SK-N-SH (cell line): Measurements from ENCODE around the gene DTNA. TPM values are rescaled to one million over a fixed set of nuclear protein-coding genes. Genes with fewer than 3 reads are reported as not detected.

Experiments
- CTCF ChIA-PET: fragments of 300-600, 350-600 bp; formaldehyde crosslinking; extraction: SDS; loops from one replicate; lab custom pipeline; 2021; lab: Yijun Ruan, JAX
- POLR2A ChIA-PET: fragments of 350-600 bp; sonication (Branson Sonifier 250); formaldehyde crosslinking; extraction: SDS; loops from one replicate; lab custom pipeline; 2020; ENCODE audit warnings: antibody characterized with exemption, inconsistent platforms; lab: Yijun Ruan, JAX
- DNase-seq: peaks from one replicate; pipeline ENCODE4 v3.0.0; 2012
- H2AFZ ChIP-seq: fragments of 200-600 bp; sonication (generic); 2 replicates; pipeline ENCODE4 v1.8.1; 2016; ENCODE audit warnings: antibody characterized with exemption, mild to moderate bottlenecking, low read depth
- H3F3A ChIP-seq: fragments of 200-600 bp; sonication (generic); replicated peaks from 2 replicates; pipeline ENCODE3; 2016; ENCODE audit warnings: antibody characterized with exemption, mild to moderate bottlenecking; ENCODE audit not compliant: insufficient read depth
- H3K27ac ChIP-seq, 2 experiments: fragments of 200-500 bp in 1 of 2; fragments of 200-600 bp in 1 of 2; sonication (Bioruptor generic) in 1 of 2; sonication (generic), shearing (Covaris generic) in 1 of 2; 2 replicates each; pipeline versions ENCODE4 v1.5.1 to v1.6.1; 2014 to 2016; ENCODE audit warnings: low read depth in 2 of 2, inconsistent platforms in 1 of 2, low read length in 1 of 2, mild to moderate bottlenecking in 1 of 2, mixed read lengths in 1 of 2
- H3K27me3 ChIP-seq: fragments of 200-600 bp; sonication (generic), shearing (Covaris generic); 2 replicates; pipeline ENCODE4 v1.6.1; 2016; ENCODE audit warnings: mixed run types; ENCODE audit not compliant: insufficient read depth
- H3K36me3 ChIP-seq, 2 experiments: fragments of 200-500 bp in 1 of 2; fragments of 200-600 bp in 1 of 2; sonication (Bioruptor generic) in 1 of 2; sonication (generic) in 1 of 2; replicated peaks in 1 of 2; 2 replicates each; pipeline versions ENCODE3 to v1.5.1; 2014 to 2016; ENCODE audit warnings: low read length in 1 of 2, mild to moderate bottlenecking in 1 of 2; ENCODE audit not compliant: insufficient read depth in 2 of 2, control insufficient read depth in 1 of 2
- H3K4me1 ChIP-seq, 2 experiments: fragments of 200-500 bp in 1 of 2; fragments of 200-600 bp in 1 of 2; sonication (Bioruptor generic) in 1 of 2; sonication (generic), shearing (Covaris generic) in 1 of 2; 2 replicates each; pipeline versions ENCODE4 v1.5.1 to v1.6.1; 2014 to 2016; ENCODE audit warnings: low read depth in 1 of 2, low read length in 1 of 2, mixed run types in 1 of 2; ENCODE audit not compliant: insufficient read depth in 2 of 2, control insufficient read depth in 1 of 2
- H3K4me2 ChIP-seq: fragments of 200-600 bp; sonication (generic), shearing (Covaris generic); 2 replicates; pipeline ENCODE4 v1.6.1; 2017; ENCODE audit warnings: mixed run types
- H3K4me3 ChIP-seq, 2 experiments: fragments of 200-500 bp in 1 of 2; fragments of 200-600 bp in 1 of 2; sonication (Bioruptor generic) in 1 of 2; sonication (generic), shearing (Covaris generic) in 1 of 2; 2 replicates each; pipeline versions ENCODE4 v1.5.1 to v1.8.1; 2014 to 2016; ENCODE audit warnings: low read depth in 2 of 2, inconsistent platforms in 1 of 2, low read length in 1 of 2, mild to moderate bottlenecking in 1 of 2, mixed read lengths in 1 of 2, moderate library complexity in 1 of 2
- H3K79me2 ChIP-seq: fragments of 200-600 bp; sonication (generic); 2 replicates; pipeline ENCODE4 v1.8.1; 2017; ENCODE audit warnings: mild to moderate bottlenecking; ENCODE audit not compliant: insufficient read depth
- H3K9ac ChIP-seq: fragments of 200-600 bp; sonication (generic); 2 replicates; pipeline ENCODE4 v1.6.1; 2017; ENCODE audit warnings: mixed run types
- H3K9me2 ChIP-seq: fragments of 200-600 bp; sonication (generic); 2 replicates; pipeline ENCODE4 v1.6.1; 2017; ENCODE audit warnings: mixed run types
- H3K9me3 ChIP-seq: fragments of 200-600 bp; sonication (generic); 2 replicates; pipeline ENCODE4 v1.6.1; 2017; ENCODE audit warnings: mixed run types, mild to moderate bottlenecking, moderate library complexity
- H4K20me1 ChIP-seq: fragments of 200-600 bp; sonication (generic); 2 replicates; pipeline ENCODE4 v1.6.1; 2017; ENCODE audit warnings: mild to moderate bottlenecking, mixed run types; ENCODE audit not compliant: insufficient read depth
- CHD2 ChIP-seq: fragments of 150-350 bp; IDR thresholded peaks from 2 replicates; pipeline ENCODE4 v1.6.1; 2018; ENCODE audit warnings: low read length; ENCODE audit not compliant: partially characterized antibody
- FOXM1 ChIP-seq: IDR thresholded peaks from 2 replicates; pipeline ENCODE4 v1.4.0; 2012; ENCODE audit warnings: low read depth, mild to moderate bottlenecking
- JUND ChIP-seq: IDR thresholded peaks from 2 replicates; pipeline ENCODE4 v1.4.0; 2012
- MEF2A ChIP-seq: IDR thresholded peaks from 2 replicates; pipeline ENCODE4 v1.4.0; 2012; ENCODE audit warnings: low read depth, borderline replicate concordance
- MXI1 ChIP-seq: IDR thresholded peaks from 2 replicates; pipeline ENCODE4 v1.6.1; 2012; ENCODE audit warnings: mild to moderate bottlenecking, low read depth, low read length, improper control_type of control experiment
- NRF1 ChIP-seq: IDR thresholded peaks from 2 replicates; pipeline ENCODE4 v1.6.1; 2012; ENCODE audit warnings: low read depth, mild to moderate bottlenecking, low read length
- RCOR1 ChIP-seq: fragments of 150-350 bp; IDR thresholded peaks from 2 replicates; pipeline ENCODE4 v1.6.1; 2017; ENCODE audit warnings: antibody characterized with exemption, low read length
- SIN3A ChIP-seq: IDR thresholded peaks from 2 replicates; pipeline ENCODE4 v1.6.1; 2012; ENCODE audit warnings: low read depth, mild to moderate bottlenecking, low read length, moderate library complexity, borderline replicate concordance
- TAF1 ChIP-seq: IDR thresholded peaks from 2 replicates; pipeline ENCODE4 v1.6.1; 2012; ENCODE audit warnings: low read depth, mild to moderate bottlenecking, low read length, moderate library complexity, borderline replicate concordance
- TCF12 ChIP-seq: IDR thresholded peaks from 2 replicates; pipeline ENCODE4 v1.4.0; 2012
- YY1 ChIP-seq: IDR thresholded peaks from 2 replicates; pipeline ENCODE4 v1.4.0; 2012; ENCODE audit warnings: low read depth, mild to moderate bottlenecking
- WGBS: methylation state at CpG from one replicate; pipeline ENCODE4 v1.1.6; 2017; ENCODE audit warnings: low lambda C conversion rate; 5-methylcytosine and 5-hydroxymethylcytosine counted together
- polyA plus RNA-seq, 3 experiments: library from polyadenylated mRNA; depleted of rRNA; stranded (reverse); fragments of >200 nt; gene quantifications; 2 replicates each; pipeline ENCODE4 v1.2.3, GENCODE V29; 2012
- TF ChIP-seq, protein P1 (sequence below): fragments of 150-350 bp; IDR thresholded peaks from 2 replicates; pipeline ENCODE4 v1.6.1; 2017; ENCODE audit warnings: antibody characterized with exemption, low read length, low read depth, borderline replicate concordance
- TF ChIP-seq, protein P2 (sequence below): fragments of 200-600 bp; sonication (generic); IDR thresholded peaks from 2 replicates; pipeline ENCODE4 v1.6.1; 2017; ENCODE audit warnings: antibody characterized with exemption, mild to moderate bottlenecking, moderate library complexity
- TF ChIP-seq, protein P3 (sequence below): IDR thresholded peaks from 2 replicates; pipeline ENCODE4 v1.4.0; 2012; ENCODE audit warnings: low read depth, borderline replicate concordance

The DTNA gene
- polyA plus RNA-seq, 1 of the 3 experiments (the other 2 are of a cell fraction): 7.9 TPM

DNA sequence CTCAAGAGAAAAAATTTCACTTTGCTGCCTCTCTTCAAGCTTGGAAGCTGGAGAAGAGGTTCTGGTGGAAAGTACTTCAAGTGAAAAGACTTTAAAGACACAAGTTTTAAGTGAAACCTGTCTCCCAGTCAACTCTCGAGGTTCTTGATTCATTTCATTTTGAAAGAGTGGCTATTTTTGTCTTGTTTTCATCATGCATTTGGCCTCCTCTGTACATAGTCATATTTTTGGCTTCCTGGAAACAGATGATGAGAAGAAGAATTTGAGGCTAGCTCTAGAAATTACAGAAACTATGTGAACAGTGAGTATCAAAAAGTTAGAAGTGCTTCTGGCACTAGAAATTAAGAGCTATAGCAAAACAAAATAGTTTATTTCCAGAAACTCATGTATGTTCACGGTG is 124.8 kb downstream of the DTNA start (continued):
- TF ChIP-seq TCF12 (no peak), NRF1 (no peak), TAF1 (no peak), MEF2A (no peak), JUND (no peak), YY1 (no peak), MXI1 (no peak), CHD2 (no peak)
- TF ChIP-seq, protein P1, sequence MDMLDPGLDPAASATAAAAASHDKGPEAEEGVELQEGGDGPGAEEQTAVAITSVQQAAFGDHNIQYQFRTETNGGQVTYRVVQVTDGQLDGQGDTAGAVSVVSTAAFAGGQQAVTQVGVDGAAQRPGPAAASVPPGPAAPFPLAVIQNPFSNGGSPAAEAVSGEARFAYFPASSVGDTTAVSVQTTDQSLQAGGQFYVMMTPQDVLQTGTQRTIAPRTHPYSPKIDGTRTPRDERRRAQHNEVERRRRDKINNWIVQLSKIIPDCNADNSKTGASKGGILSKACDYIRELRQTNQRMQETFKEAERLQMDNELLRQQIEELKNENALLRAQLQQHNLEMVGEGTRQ: no peak
- TF ChIP-seq, protein P2, sequence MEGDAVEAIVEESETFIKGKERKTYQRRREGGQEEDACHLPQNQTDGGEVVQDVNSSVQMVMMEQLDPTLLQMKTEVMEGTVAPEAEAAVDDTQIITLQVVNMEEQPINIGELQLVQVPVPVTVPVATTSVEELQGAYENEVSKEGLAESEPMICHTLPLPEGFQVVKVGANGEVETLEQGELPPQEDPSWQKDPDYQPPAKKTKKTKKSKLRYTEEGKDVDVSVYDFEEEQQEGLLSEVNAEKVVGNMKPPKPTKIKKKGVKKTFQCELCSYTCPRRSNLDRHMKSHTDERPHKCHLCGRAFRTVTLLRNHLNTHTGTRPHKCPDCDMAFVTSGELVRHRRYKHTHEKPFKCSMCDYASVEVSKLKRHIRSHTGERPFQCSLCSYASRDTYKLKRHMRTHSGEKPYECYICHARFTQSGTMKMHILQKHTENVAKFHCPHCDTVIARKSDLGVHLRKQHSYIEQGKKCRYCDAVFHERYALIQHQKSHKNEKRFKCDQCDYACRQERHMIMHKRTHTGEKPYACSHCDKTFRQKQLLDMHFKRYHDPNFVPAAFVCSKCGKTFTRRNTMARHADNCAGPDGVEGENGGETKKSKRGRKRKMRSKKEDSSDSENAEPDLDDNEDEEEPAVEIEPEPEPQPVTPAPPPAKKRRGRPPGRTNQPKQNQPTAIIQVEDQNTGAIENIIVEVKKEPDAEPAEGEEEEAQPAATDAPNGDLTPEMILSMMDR: no peak

- ChIA-PET POLR2A (no interaction called here), CTCF (no interaction called here)
- no peak overlapping the region for H3K4me3 ChIP-seq
These were observed 125.4 kb downstream of the DTNA start for GRCh38 chr18:34835466-34835865.

More at GRCh38 chr18:34835466-34835865, 125.4 kb downstream of the DTNA start:
- H3K79me2 ChIP-seq: no peaks in the 10 kb centered on the region
- H3K27ac ChIP-seq: no peak overlapping the region
- TF ChIP-seq, protein P2: no peak
- TF ChIP-seq, protein P3, sequence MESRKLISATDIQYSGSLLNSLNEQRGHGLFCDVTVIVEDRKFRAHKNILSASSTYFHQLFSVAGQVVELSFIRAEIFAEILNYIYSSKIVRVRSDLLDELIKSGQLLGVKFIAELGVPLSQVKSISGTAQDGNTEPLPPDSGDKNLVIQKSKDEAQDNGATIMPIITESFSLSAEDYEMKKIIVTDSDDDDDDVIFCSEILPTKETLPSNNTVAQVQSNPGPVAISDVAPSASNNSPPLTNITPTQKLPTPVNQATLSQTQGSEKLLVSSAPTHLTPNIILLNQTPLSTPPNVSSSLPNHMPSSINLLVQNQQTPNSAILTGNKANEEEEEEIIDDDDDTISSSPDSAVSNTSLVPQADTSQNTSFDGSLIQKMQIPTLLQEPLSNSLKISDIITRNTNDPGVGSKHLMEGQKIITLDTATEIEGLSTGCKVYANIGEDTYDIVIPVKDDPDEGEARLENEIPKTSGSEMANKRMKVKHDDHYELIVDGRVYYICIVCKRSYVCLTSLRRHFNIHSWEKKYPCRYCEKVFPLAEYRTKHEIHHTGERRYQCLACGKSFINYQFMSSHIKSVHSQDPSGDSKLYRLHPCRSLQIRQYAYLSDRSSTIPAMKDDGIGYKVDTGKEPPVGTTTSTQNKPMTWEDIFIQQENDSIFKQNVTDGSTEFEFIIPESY: no peak
- no peak for TF ChIP-seq MXI1
- TF ChIP-seq FOXM1: no peak
- TF ChIP-seq MEF2A: no peak
- TF ChIP-seq RCOR1: no peak
- no peak for TF ChIP-seq SIN3A
- no peaks in the 10 kb centered on the region for H4K20me1 ChIP-seq
- H3K36me3 ChIP-seq: no peaks in the 10 kb centered on the region
- H3K9me2 ChIP-seq: no peaks in the 10 kb centered on the region
- H3K27me3 ChIP-seq: no peaks in the 10 kb centered on the region
- no peaks in the 10 kb centered on the region for H3K9me3 ChIP-seq
- no peak overlapping the region for H2AFZ ChIP-seq
- H3K4me2 ChIP-seq: no peak overlapping the region
- WGBS: 83% methylated on average over 3 of the region's 3 CpGs
- H3K9ac ChIP-seq: no peak overlapping the region
- DNase-seq: no peak
- H3F3A ChIP-seq: no peaks in the 10 kb centered on the region
- H3K4me1 ChIP-seq: no peaks in the 10 kb centered on the region
